OCI-LY1 (cell line): ENCODE measurements around the gene SH3YL1.

Source experiments
- CTCF ChIP-seq: fragments of 200-600 bp; sonication (generic), shearing (Covaris generic); IDR thresholded peaks from 2 replicates; pipeline ENCODE4 v1.5.1; 2017; ENCODE audit warnings: mild to moderate bottlenecking, antibody characterized with exemption, low read length, moderate library complexity, mixed read lengths
- EZH2 ChIP-seq: fragments of 200-600 bp; sonication (generic), shearing (Covaris generic); IDR thresholded peaks from 2 replicates; pipeline ENCODE4 v1.8.0; 2017; ENCODE audit warnings: borderline replicate concordance, mixed run types, mild to moderate bottlenecking, antibody characterized with exemption, low read length, moderate library complexity, mixed read lengths

DNA sequence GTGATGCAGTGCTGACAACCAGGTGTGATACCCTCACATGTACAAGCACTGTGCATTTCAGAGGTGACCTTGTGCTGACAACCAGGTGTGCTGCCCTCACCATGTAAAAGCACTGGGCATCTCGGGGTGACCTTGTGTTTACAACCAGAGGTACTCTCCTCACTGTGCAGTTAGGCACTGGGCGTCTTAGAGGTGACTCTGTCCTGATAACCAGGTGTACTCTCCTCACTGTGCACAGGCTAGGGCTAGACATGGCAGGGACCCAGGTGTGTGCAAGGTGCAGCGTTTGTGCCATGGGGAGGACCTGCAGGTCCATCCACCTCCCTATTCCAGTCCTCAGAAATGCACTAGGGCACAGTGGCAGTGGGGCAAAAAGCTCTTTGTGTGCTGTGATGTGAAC lies 32.5 kb upstream of the SH3YL1 start:
- TF ChIP-seq CTCF (no peak), EZH2 (no peak)
